ENCODE results near the gene SSBP1. TPM values are rescaled to one million over a fixed set of nuclear protein-coding genes. Genes with fewer than 3 reads are reported as not detected.

The SSBP1 gene
- polyA plus RNA-seq, 2 of the 4 experiments (the other 2 are of a cell fraction), result 368 to 453 TPM

DNA sequence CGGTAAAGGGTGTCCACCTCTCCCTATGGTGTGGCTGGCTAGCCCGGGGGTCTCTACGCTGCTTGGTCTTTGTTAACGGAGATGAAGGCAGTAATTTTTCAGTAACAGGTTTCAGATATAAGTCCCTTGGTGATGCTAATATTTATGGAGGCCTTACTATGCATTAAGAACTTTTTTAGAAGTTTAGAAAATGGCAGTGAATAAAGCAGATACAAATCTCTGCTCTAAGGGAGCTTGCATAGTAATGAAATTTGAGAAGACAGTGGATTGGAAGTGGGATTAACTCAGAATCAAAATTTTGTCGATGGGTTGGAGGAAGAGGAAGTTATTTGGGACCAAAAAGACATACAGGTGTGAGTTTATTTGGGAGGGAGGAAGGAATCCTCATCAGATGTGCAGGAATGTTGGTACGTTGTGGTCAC lies 445 bp downstream of the SSBP1 start:
- no peak for DNase-seq (ENCODE audit: low read depth in 1 of 2, low spot score in 1 of 2)
- TF ChIP-seq JUN (IDR thresholded peaks at IDR 0.05) (no peak), MYC (IDR thresholded peaks at IDR 0.05; ENCODE audit: borderline replicate concordance, low read length) (0 out of 2 replicates have a peak, but pooled peaks have one; percentile 12), HOXA7 (CRISPR knock-in tag; IDR thresholded peaks at IDR 0.05) (0 out of 2 replicates have a peak, but pooled peaks have one; percentile 47), KDM5A (IDR thresholded peaks at IDR 0.05) (peak; percentile 52; the same call in 1 of the 2 replicates), ZC3H11A (IDR thresholded peaks at IDR 0.05) (no peak)
- TF ChIP-seq, protein P1, sequence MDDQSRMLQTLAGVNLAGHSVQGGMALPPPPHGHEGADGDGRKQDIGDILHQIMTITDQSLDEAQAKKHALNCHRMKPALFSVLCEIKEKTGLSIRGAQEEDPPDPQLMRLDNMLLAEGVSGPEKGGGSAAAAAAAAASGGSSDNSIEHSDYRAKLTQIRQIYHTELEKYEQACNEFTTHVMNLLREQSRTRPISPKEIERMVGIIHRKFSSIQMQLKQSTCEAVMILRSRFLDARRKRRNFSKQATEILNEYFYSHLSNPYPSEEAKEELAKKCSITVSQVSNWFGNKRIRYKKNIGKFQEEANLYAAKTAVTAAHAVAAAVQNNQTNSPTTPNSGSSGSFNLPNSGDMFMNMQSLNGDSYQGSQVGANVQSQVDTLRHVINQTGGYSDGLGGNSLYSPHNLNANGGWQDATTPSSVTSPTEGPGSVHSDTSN (IDR thresholded peaks at IDR 0.05), result no peak
- peak overlapping the region; percentile 85 for H3K4me3 ChIP-seq
- H3K9me3 ChIP-seq, result no peaks in the 10 kb centered on the region
- peak overlapping the region; percentile 88 to 92 for H3K27ac ChIP-seq
- POLR2A ChIA-PET, result interaction anchor here (0.8 to 1.8 kb wide), 7 partner anchors 12 to 724 kb away, joined by 3 to 16 read pairs (median 7); partner anchors contain the start of genes DENND11 and MRPS33
- peaks cover 23% of the 10 kb centered on the region; the same call in 2 of the 3 replicates for H3K4me1 ChIP-seq
- H3K4me2 ChIP-seq, result peak overlapping the region; percentile 85
- CTCF ChIA-PET, result interaction anchor here (0.6 to 4.2 kb wide), 28 partner anchors 10 to 723 kb away, joined by 3 to 30 read pairs (median 6); partner anchors contain the start of genes DENND11, MRPS33 and WEE2
- 2% methylated on average over 6 of the region's 6 CpGs for WGBS (ENCODE audit: missing lambda C conversion rate)
- ATAC-seq, result peak in 1 of 2 experiments; percentile 86; a peak in 4 of 6 replicates
- no peak for FAIRE-seq

DNA sequence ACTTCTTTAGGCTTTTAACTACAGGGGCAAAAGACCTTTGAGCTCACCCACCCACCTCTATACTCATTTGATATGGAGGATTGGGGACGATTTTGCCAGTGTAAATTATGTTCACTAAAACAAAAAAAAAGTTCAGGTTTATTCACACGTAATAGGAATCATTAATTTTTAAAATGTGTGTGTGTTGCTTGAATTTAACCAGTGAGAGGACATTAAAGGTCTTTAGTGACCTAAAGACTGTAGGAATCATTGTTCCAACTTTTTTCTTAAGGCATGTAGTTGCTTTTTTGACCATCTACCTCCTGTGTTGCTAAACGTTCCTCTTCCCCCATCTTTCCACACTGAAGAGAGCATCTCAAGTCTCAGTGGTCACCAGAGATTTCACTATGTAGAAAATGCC lies 1.1 kb downstream of the SSBP1 start:
- FAIRE-seq, result no peak
- POLR2A ChIA-PET, result interaction anchor here (1.8 kb wide), 1 partner anchor 43 kb away, joined by 11 read pairs; no protein-coding TSS in a partner anchor

DNA sequence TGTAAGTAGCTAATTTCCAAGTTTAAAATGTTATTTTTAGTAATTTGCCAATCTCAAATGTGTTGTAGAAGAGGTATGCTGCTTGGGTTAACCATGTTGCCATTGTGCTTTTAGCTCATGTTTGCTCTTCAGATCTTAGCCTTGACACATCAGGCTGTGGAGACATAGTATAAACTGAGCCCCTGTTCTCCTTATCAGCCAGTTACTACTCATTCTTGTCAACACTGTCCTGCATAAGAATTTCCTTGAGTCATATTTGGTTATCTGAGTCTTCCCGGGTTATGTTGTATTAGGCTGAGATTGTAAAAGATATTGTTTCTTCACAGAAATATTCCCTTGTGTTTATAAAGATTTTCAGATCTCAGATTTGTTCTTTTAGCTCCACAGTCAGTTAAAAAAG lies 4.1 kb downstream of the SSBP1 start:
- Histone ChIP-seq H3K9me3 (no peaks in the 10 kb centered on the region), H3K4me1 (peaks cover 15% of the 10 kb centered on the region; the same call in 2 of the 3 replicates), H3K27ac (no peak overlapping the region), H3K4me3 (no peak overlapping the region), H3K4me2 (no peak overlapping the region)
- TF ChIP-seq, protein P2, sequence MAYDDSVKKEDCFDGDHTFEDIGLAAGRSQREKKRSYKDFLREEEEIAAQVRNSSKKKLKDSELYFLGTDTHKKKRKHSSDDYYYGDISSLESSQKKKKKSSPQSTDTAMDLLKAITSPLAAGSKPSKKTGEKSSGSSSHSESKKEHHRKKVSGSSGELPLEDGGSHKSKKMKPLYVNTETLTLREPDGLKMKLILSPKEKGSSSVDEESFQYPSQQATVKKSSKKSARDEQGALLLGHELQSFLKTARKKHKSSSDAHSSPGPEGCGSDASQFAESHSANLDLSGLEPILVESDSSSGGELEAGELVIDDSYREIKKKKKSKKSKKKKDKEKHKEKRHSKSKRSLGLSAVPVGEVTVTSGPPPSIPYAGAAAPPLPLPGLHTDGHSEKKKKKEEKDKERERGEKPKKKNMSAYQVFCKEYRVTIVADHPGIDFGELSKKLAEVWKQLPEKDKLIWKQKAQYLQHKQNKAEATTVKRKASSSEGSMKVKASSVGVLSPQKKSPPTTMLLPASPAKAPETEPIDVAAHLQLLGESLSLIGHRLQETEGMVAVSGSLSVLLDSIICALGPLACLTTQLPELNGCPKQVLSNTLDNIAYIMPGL (CRISPR knock-in tag; IDR thresholded peaks at IDR 0.05; ENCODE audit: borderline replicate concordance), result no peak
- no peak for TF ChIP-seq NFE2L2 (conservative IDR thresholded peaks at IDR 0.05; ENCODE audit: low read length)
- TF ChIP-seq EP300 (IDR thresholded peaks at IDR 0.05), result no peak
- TF ChIP-seq, protein P3, sequence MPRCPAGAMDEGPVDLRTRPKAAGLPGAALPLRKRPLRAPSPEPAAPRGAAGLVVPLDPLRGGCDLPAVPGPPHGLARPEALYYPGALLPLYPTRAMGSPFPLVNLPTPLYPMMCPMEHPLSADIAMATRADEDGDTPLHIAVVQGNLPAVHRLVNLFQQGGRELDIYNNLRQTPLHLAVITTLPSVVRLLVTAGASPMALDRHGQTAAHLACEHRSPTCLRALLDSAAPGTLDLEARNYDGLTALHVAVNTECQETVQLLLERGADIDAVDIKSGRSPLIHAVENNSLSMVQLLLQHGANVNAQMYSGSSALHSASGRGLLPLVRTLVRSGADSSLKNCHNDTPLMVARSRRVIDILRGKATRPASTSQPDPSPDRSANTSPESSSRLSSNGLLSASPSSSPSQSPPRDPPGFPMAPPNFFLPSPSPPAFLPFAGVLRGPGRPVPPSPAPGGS (IDR thresholded peaks at IDR 0.05), result no peak
- TF ChIP-seq, protein P4, sequence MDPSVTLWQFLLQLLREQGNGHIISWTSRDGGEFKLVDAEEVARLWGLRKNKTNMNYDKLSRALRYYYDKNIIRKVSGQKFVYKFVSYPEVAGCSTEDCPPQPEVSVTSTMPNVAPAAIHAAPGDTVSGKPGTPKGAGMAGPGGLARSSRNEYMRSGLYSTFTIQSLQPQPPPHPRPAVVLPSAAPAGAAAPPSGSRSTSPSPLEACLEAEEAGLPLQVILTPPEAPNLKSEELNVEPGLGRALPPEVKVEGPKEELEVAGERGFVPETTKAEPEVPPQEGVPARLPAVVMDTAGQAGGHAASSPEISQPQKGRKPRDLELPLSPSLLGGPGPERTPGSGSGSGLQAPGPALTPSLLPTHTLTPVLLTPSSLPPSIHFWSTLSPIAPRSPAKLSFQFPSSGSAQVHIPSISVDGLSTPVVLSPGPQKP (IDR thresholded peaks at IDR 0.05; ENCODE audit: low read depth, low read length), result no peak
- DNase-seq (ENCODE audit: low read depth in 1 of 2, low spot score in 1 of 2) (no peak), ATAC-seq (no peak), FAIRE-seq (no peak)
- WGBS (ENCODE audit: missing lambda C conversion rate), result 40% methylated on average over 1 of the region's 1 CpG
- CTCF ChIA-PET, result interaction anchor here (0.8 to 0.9 kb wide), 2 partner anchors 15 to 40 kb away, joined by 3 to 4 read pairs; no protein-coding TSS in a partner anchor
- POLR2A ChIA-PET, result no interaction called here

More for the DNA sequence above, 1.1 kb downstream of the SSBP1 start:
- DNase-seq (ENCODE audit: low read depth in 1 of 2, low spot score in 1 of 2) (no peak), ATAC-seq (no peak)
- H3K4me2 ChIP-seq, result peak overlapping the region; percentile 85
- WGBS (ENCODE audit: missing lambda C conversion rate), result 43% methylated on average over 3 of the region's 3 CpGs
- no peaks in the 10 kb centered on the region for H3K9me3 ChIP-seq
- peak overlapping the region; percentile 88 to 92; a peak in 5 of 6 replicates for H3K27ac ChIP-seq
- TF ChIP-seq KDM5A (IDR thresholded peaks at IDR 0.05), result no peak
- TF ChIP-seq, protein P3 (IDR thresholded peaks at IDR 0.05), result 0 out of 3 replicates have a peak, but pooled peaks have one; percentile 24
- H3K4me3 ChIP-seq, result peak overlapping the region; percentile 85
- CTCF ChIA-PET, result interaction anchor here (1.7 to 4.2 kb wide), 13 partner anchors 10 to 89 kb away, joined by 4 to 30 read pairs (median 9); partner anchors contain the start of genes DENND11 and WEE2
- peaks cover 23% of the 10 kb centered on the region; the same call in 2 of the 3 replicates for H3K4me1 ChIP-seq
